ENCODE results near the gene DSG2. TPM values are rescaled to one million over a fixed set of nuclear protein-coding genes. Genes with fewer than 3 reads are reported as not detected.
"Not testable (repeated sequence)": the region's sequence is repeated elsewhere in the genome, so short reads cannot be mapped to it uniquely, and the experiment has no call there.

DSG2 gene
- total and polyA plus RNA-seq, 2 experiments from 2014 or later, result 67.7 to 105 TPM

GRCh38 chr18:31493941-31494340 lies 4.0 kb upstream of the DSG2 start:
- no peaks in the 10 kb centered on the region for H3K36me3 ChIP-seq (replicated peaks; ENCODE audit: insufficient read depth, low read depth)
- no peak for DNase-seq (ENCODE audit: low spot score)
- no peaks in the 10 kb centered on the region for H3K27me3 ChIP-seq
- H2AFZ ChIP-seq, result no peak overlapping the region
- no peaks in the 10 kb centered on the region for H3K9me3 ChIP-seq (ENCODE audit: low read depth)
- H3K79me2 ChIP-seq, result peaks cover under 1% of the 10 kb centered on the region
- TF ChIP-seq CTCF (IDR thresholded peaks at IDR 0.05; ENCODE audit: poor library complexity) (no peak), EZH2phosphoT487 (IDR thresholded peaks at IDR 0.05; ENCODE audit: low read depth, severe bottlenecking, unreplicated experiment) (no peak), EZH2 (IDR thresholded peaks at IDR 0.05; ENCODE audit: borderline replicate concordance) (no peak)
- no peak overlapping the region for H3K4me3 ChIP-seq
- no peaks in the 10 kb centered on the region for H3K4me1 ChIP-seq (ENCODE audit: insufficient read depth)
- H3K9me2 ChIP-seq (replicated peaks; ENCODE audit: insufficient read depth), result no peaks in the 10 kb centered on the region
- no peaks in the 10 kb centered on the region for H4K20me1 ChIP-seq (ENCODE audit: insufficient read depth, poor library complexity, severe bottlenecking)
- no peak overlapping the region for H3K4me2 ChIP-seq
- no peak overlapping the region for H3K27ac ChIP-seq

GRCh38 chr18:31494705-31495244 lies 3.2 kb upstream of the DSG2 start:
- not testable (repeated sequence) for H4K20me1 ChIP-seq (ENCODE audit: insufficient read depth, poor library complexity, severe bottlenecking); H3K9me3 ChIP-seq (ENCODE audit: low read depth); DNase-seq (ENCODE audit: low spot score); H2AFZ ChIP-seq; H3K27ac ChIP-seq; H3K4me3 ChIP-seq; H3K4me2 ChIP-seq; H3K79me2 ChIP-seq; H3K9me2 ChIP-seq (replicated peaks; ENCODE audit: insufficient read depth); H3K36me3 ChIP-seq (replicated peaks; ENCODE audit: insufficient read depth, low read depth); H3K27me3 ChIP-seq; H3K4me1 ChIP-seq (ENCODE audit: insufficient read depth)
- 93% methylated on average over 2 of the region's 2 CpGs for WGBS (ENCODE audit: low lambda C conversion rate, missing lambda C conversion rate)

GRCh38 chr18:31497404-31497835 lies 557 bp upstream of the DSG2 start:
- WGBS (ENCODE audit: low lambda C conversion rate, missing lambda C conversion rate), result 14% methylated on average over 24 of the region's 25 CpGs
- Histone ChIP-seq H4K20me1 (ENCODE audit: insufficient read depth, poor library complexity, severe bottlenecking) (no peaks in the 10 kb centered on the region), H3K9me2 (replicated peaks; ENCODE audit: insufficient read depth) (no peaks in the 10 kb centered on the region), H3K4me2 (peak overlapping the region; percentile 80), H3K4me3 (peak overlapping the region; percentile 55), H3K27me3 (no peaks in the 10 kb centered on the region), H2AFZ (peak overlapping the region; percentile 96), H3K9me3 (ENCODE audit: low read depth) (no peaks in the 10 kb centered on the region), H3K4me1 (ENCODE audit: insufficient read depth) (peaks cover 10% of the 10 kb centered on the region), H3K79me2 (peaks cover 35% of the 10 kb centered on the region), H3K36me3 (replicated peaks; ENCODE audit: insufficient read depth, low read depth) (no peaks in the 10 kb centered on the region), H3K27ac (peak overlapping the region; percentile 87)
- DNase-seq (ENCODE audit: low spot score), result no peak
- no peak for TF ChIP-seq EZH2phosphoT487 (IDR thresholded peaks at IDR 0.05; ENCODE audit: low read depth, severe bottlenecking, unreplicated experiment)
- no peak for TF ChIP-seq CTCF (IDR thresholded peaks at IDR 0.05; ENCODE audit: poor library complexity)
- TF ChIP-seq EZH2 (IDR thresholded peaks at IDR 0.05; ENCODE audit: borderline replicate concordance), result no peak

GRCh38 chr18:31498574-31499524 lies 872 bp downstream of the DSG2 start:
- H3K79me2 ChIP-seq, result peaks cover 49% of the 10 kb centered on the region

More at GRCh38 chr18:31498574-31499524, 872 bp downstream of the DSG2 start:
- Histone ChIP-seq H3K4me1 (ENCODE audit: insufficient read depth) (peaks cover 10% of the 10 kb centered on the region), H3K4me3 (peak overlapping the region; percentile 55), H3K9me2 (replicated peaks; ENCODE audit: insufficient read depth) (no peaks in the 10 kb centered on the region), H3K4me2 (peak overlapping the region; percentile 80), H3K27ac (peak overlapping the region; percentile 87), H3K9me3 (ENCODE audit: low read depth) (no peaks in the 10 kb centered on the region), H3K27me3 (no peaks in the 10 kb centered on the region), H2AFZ (peak overlapping the region; percentile 96), H3K36me3 (replicated peaks; ENCODE audit: insufficient read depth, low read depth) (no peaks in the 10 kb centered on the region), H4K20me1 (ENCODE audit: insufficient read depth, poor library complexity, severe bottlenecking) (no peaks in the 10 kb centered on the region)
- no peak for TF ChIP-seq EZH2 (IDR thresholded peaks at IDR 0.05; ENCODE audit: borderline replicate concordance)
- no peak for DNase-seq (ENCODE audit: low spot score)
- WGBS (ENCODE audit: low lambda C conversion rate, missing lambda C conversion rate), result 2% methylated on average over 22 of the region's 22 CpGs
